Measurements from ENCODE around the gene NT5DC4.

DNA sequence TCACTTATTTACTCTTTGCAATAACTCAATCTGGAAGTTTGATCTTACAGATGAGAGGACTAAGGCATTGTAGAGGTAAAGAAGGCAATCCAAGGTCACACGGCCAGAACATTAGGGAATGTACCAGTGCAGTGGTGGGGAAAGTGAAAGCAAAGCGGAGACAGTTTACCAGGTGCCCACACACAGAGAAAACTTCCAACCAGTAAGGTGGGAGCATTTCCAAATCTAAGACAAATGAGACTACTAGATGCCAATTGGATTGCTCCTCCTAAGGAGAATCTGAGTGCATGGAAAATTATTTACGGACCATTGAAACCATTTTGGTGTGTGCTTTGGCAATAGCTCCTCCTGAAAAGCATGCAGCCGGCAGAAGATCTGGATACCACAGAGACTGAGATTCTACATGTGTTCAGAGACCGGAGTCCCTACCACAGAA lies 40.1 kb upstream of the NT5DC4 start:
- TF ChIP-seq, protein P1, sequence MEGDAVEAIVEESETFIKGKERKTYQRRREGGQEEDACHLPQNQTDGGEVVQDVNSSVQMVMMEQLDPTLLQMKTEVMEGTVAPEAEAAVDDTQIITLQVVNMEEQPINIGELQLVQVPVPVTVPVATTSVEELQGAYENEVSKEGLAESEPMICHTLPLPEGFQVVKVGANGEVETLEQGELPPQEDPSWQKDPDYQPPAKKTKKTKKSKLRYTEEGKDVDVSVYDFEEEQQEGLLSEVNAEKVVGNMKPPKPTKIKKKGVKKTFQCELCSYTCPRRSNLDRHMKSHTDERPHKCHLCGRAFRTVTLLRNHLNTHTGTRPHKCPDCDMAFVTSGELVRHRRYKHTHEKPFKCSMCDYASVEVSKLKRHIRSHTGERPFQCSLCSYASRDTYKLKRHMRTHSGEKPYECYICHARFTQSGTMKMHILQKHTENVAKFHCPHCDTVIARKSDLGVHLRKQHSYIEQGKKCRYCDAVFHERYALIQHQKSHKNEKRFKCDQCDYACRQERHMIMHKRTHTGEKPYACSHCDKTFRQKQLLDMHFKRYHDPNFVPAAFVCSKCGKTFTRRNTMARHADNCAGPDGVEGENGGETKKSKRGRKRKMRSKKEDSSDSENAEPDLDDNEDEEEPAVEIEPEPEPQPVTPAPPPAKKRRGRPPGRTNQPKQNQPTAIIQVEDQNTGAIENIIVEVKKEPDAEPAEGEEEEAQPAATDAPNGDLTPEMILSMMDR (IDR thresholded peaks at IDR 0.05; ENCODE audit: control extremely low read depth in 1 of 3, insufficient read depth in 1 of 3, low read depth in 1 of 3, low read length in 3 of 3): no peak
- TF ChIP-seq RBBP5 (IDR thresholded peaks at IDR 0.05; ENCODE audit: borderline replicate concordance, low read depth, low read length): no peak
- no peak for TF ChIP-seq RNF2 (IDR thresholded peaks at IDR 0.05; ENCODE audit: borderline replicate concordance, low read depth, low read length, missing control alignments, poor library complexity, severe bottlenecking)
- no peak for TF ChIP-seq SP1 (IDR thresholded peaks at IDR 0.05; ENCODE audit: low read depth, low read length)
- TF ChIP-seq ZNF274 (IDR thresholded peaks at IDR 0.05; ENCODE audit: borderline replicate concordance, extremely low read depth, low read length): no peak
- TF ChIP-seq PHF8 (conservative IDR thresholded peaks at IDR 0.05; ENCODE audit: low read depth, low read length): no peak
- TF ChIP-seq EP300 (IDR thresholded peaks at IDR 0.05; ENCODE audit: borderline replicate concordance in 1 of 2, low read depth in 2 of 2, low read length in 2 of 2): no peak
- TF ChIP-seq POLR2A (IDR thresholded peaks at IDR 0.05; ENCODE audit: control extremely low read depth in 1 of 2, low read depth in 2 of 2, low read length in 2 of 2): no peak
- no peak for TF ChIP-seq BCL11A (IDR thresholded peaks at IDR 0.05; ENCODE audit: low read depth in 2 of 2, low read length in 2 of 2)
- no peak for TF ChIP-seq FOSL1 (IDR thresholded peaks at IDR 0.05; ENCODE audit: insufficient read depth, low read depth, low read length)

Measured in H1 (cell line).